GM18517 (cell line): ENCODE measurements around the gene HSPB9.
"Not testable (repeated sequence)": the region's sequence is repeated elsewhere in the genome, so short reads cannot be mapped to it uniquely, and the experiment has no call there.

Experiments used
- ATAC-seq: cut with Tn5 transposase; IDR thresholded peaks from one replicate; pipeline ENCODE4 v1.9.1; 2021; ENCODE audit warnings: mild to moderate bottlenecking, moderate library complexity; ENCODE audit not compliant: unreplicated experiment

Gene HSPB9

GRCh38 chr17:42118545-42118944, 4.1 kb upstream of the HSPB9 start:
- ATAC-seq = no peak

DNA sequence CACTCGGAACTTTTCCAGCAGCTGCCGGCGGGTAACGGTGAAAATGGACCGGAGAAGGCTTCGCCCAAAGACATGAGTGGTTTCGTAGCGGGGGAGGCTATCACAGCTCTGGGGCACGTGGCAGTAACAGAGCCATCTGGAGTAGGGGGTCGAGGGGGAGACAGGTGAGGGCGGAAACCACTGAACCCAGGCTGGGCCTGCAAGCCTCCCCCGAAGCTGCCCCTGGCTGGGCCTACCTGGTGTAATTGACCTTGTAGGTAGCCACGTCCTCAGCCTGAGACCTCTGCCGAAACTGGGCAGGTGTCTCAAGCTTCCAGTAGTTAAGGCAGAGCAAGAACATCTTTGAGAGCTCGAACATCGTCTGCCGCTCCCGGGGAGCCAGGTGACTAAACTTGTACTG, 3.3 kb upstream of the HSPB9 start:
- ATAC-seq = no peak

- no peak for ATAC-seq
Measured at GRCh38 chr17:42120161-42120769, 2.3 kb upstream of the HSPB9 start.

- ATAC-seq = no peak
Measured at GRCh38 chr17:42120770-42121769, 1.5 kb upstream of the HSPB9 start, which contains the start of gene KAT2A. KAT2A (minus strand) TSS chr17:42121367; CDS start chr17:42121304, 63 bp downstream.

- ATAC-seq = no peak
Measured at GRCh38 chr17:42124256-42124655, 1.7 kb downstream of the HSPB9 start.

DNA sequence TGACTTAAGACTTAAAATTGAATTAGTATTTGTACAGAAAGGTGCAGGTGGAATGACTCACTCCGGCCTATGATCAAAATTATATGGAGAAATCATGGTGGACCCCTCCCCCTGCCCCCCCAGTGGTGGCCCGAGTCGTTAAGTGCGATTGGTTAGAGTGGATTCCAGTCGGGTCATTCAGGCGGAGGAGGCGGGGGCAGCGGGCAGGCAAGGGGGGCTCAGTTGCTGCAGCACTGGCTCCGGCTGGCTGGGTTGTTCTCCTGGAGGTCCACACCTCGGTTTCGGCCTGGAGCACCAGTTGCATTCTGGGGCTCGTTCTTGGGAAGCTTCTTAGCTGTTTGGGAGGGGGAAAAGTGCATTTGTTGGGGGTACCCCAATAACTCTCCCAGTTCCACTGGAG, 3.0 kb downstream of the HSPB9 start:
- ATAC-seq = no peak

DNA sequence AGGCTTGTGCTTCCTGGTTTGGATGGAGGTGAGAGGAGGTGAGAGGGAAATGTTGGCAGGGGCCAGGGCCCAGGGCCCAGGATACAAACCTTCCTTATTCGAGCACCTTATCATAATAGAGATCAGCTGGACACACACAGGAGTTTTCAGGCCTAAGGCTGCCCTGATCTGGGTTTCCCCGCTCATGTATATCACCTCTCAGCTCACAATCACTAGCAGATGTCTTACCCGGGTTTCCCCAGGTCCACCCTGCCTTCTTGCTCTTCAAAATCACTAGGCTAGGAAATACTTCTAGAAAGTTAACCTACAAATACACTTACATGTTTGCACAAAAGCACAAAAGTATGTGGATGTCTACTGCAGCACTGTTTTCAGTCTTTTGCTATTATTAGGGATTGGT, 4.2 kb downstream of the HSPB9 start:
- ATAC-seq = no peak

DNA sequence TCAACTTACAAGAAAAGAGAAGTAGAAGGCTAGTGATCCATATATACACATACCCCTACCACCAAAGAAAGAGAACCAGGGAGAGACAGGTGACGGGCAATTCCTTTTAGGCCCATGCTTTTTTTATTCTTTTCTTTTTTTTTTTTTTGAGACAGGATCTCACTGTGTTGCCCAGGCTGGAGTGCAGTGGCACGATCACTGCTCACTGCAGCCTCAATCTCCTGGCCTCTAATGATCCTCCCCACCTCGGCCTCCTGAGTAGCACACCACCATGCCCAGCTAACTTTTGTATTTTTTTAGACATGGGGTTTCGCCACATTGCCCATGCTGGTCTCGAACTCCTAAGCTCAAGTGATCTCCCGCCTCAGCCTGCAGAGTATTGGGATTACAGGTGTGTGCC, 4.8 kb downstream of the HSPB9 start:
- ATAC-seq = no peak

- ATAC-seq = no peak
Measured at GRCh38 chr17:42129109-42129837, 6.7 kb downstream of the HSPB9 start.

DNA sequence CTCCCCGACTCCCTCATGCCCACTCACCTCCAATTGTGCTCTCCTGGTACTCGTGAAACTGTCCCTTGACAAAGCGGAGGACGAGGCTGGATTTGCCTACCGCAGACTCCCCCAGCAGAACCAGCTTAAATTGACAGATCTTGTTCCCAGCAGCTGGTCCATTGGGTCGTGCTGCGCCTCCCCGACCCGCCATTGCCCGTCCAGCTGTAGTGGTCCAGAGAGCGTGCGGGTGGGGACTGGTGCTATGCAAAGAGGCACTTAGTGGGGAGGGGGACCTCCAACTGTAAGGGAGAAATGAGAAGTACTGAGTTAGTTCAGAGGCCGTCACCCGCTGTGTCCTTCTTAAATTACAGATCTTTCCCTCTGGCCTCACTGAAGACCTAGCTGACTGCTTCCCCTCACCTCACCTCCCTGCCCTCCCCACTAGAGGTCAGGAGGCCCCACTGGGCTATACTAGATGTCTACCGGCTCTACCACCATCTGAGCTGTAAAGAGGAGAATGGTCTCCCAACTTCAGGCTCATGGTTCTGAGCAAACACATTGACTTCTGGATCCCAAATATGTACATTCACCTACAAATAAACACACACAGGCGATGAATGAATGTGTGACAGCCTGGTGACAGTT, 7.8 kb downstream of the HSPB9 start:
- no peak for ATAC-seq

DNA sequence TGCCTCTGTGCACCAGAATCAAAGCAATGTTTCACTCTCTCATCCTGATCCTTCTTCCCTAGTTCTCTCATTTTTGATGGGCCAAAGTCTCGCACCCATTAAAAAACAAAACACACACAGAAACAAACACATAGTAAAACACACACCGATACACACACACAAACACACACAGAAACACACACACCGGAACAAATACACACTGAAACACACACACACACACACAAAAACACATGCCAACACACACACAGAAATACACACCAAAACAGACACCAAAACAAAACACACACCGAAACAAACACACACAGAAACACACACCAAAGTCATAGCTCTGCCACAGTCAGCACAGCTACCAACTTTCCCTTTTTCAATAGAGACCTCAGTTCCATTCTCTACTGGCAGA, 8.6 kb downstream of the HSPB9 start:
- ATAC-seq = no peak

GRCh38 chr17:42131981-42132432, 9.4 kb downstream of the HSPB9 start:
- no peak for ATAC-seq

- no peak for ATAC-seq
Measured at GRCh38 chr17:42132941-42133340, 10.3 kb downstream of the HSPB9 start.

DNA sequence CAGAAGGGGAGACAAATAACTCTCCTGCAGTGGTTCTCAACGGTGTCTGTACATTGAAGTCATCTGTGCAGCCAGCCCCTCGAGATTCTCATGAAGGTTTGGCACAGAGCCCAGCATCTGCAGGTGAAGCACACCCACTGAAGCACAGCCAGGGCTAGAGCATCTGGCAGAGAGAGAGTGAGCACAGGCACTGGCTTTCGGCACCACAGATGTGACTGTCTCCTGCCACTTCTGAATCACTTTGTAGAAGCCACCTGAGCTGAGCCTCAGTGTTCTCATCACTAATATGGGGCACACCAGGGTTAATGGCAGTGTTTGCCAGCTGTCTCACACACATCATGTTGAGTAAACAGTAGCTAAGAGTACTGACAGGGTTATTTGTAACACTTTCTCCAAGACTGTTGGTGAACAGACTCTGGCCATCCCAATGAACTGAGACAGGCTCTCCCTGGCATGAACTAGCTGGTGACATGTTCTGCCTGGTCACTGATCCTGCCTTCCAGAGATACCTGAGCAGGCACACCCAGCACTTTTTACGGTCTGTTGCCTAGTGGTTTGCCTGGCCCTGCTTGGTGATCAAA, 10.9 kb downstream of the HSPB9 start:
- no peak for ATAC-seq

GRCh38 chr17:42135151-42135550, 12.5 kb downstream of the HSPB9 start:
- ATAC-seq = no peak

- ATAC-seq = no peak
Measured at GRCh38 chr17:42135664-42136653, 13.4 kb downstream of the HSPB9 start.

GRCh38 chr17:42136654-42137051, 14.0 kb downstream of the HSPB9 start:
- ATAC-seq = no peak

- ATAC-seq = no peak
Measured at GRCh38 chr17:42138749-42139492, 16.3 kb downstream of the HSPB9 start.

- not testable (repeated sequence) for ATAC-seq
Measured at GRCh38 chr17:42140690-42141089, 18.1 kb downstream of the HSPB9 start.
